CD4-positive, alpha-beta T cell (primary cell): ENCODE measurements around the gene ATP2B3. TPM values are rescaled to one million over a fixed set of nuclear protein-coding genes. Genes with fewer than 3 reads are reported as not detected.

Source experiments
- ATAC-seq: fragments of 200-7000 bp; cut with Tn5 transposase; one replicate; pipeline ENCODE4 v1.10.0; 2022; ENCODE audit warnings: mild to moderate bottlenecking; ENCODE audit not compliant: poor library complexity
- CTCF ChIA-PET: fragments of 350-600 bp; sonication (Branson Sonifier 250); formaldehyde crosslinking; loops from one replicate; lab custom pipeline; 2021; ENCODE audit warnings: antibody characterized with exemption, inconsistent platforms; lab: Charles Lee
- POLR2A ChIA-PET: fragments of 350-600 bp; sonication (Branson Sonifier 250); formaldehyde crosslinking; loops from one replicate; lab custom pipeline; 2021; ENCODE audit warnings: antibody characterized with exemption, inconsistent platforms; lab: Charles Lee
- DNase-seq, 14 experiments: peaks; one replicate each; pipeline ENCODE4 v3.0.0-alpha.2; 2013 to 2020; ENCODE audit warnings: mixed read lengths in 2 of 14
- H3K27ac ChIP-seq, 2 donors: one replicate each; pipeline versions ENCODE4 v1.5.1 to v1.7.0; 2013; ENCODE audit warnings: low read length in 2 of 2, low read depth in 1 of 2, mild to moderate bottlenecking in 1 of 2
- H3K27me3 ChIP-seq, 2 experiments: 1 replicate in 1 of 2; 2 replicates in 1 of 2; pipeline versions ENCODE4 v1.6.1 to v1.7.0; 2013; ENCODE audit warnings: low read length in 2 of 2, control low read depth in 1 of 2, mild to moderate bottlenecking in 1 of 2, moderate library complexity in 1 of 2; ENCODE audit not compliant: insufficient read depth in 2 of 2, control insufficient read depth in 1 of 2
- H3K36me3 ChIP-seq: one replicate; pipeline ENCODE4 v1.6.1; 2013; ENCODE audit warnings: low read length, control low read depth; ENCODE audit not compliant: insufficient read depth
- H3K4me1 ChIP-seq: one replicate; pipeline ENCODE4 v1.6.1; 2013; ENCODE audit warnings: low read length, control low read depth; ENCODE audit not compliant: insufficient read depth
- H3K4me3 ChIP-seq: one replicate; pipeline ENCODE4 v1.5.1; 2013; ENCODE audit warnings: mild to moderate bottlenecking, low read length, moderate library complexity
- H3K9me3 ChIP-seq, 2 experiments: 1 replicate in 1 of 2; 2 replicates in 1 of 2; pipeline versions ENCODE4 v1.6.1 to v1.7.0; 2013; ENCODE audit warnings: low read length in 2 of 2, mild to moderate bottlenecking in 2 of 2, control low read depth in 1 of 2, moderate library complexity in 1 of 2; ENCODE audit not compliant: control insufficient read depth in 1 of 2, insufficient read depth in 1 of 2
- H3K27ac Mint-ChIP-seq: one replicate; pipeline ENCODE4 v1.8.0; 2020; ENCODE audit warnings: mixed read lengths
- H3K27me3 Mint-ChIP-seq: one replicate; pipeline ENCODE4 v1.8.0; 2021; ENCODE audit warnings: mixed read lengths
- H3K36me3 Mint-ChIP-seq: one replicate; pipeline ENCODE4 v1.8.0; 2021; ENCODE audit warnings: low read depth, mixed read lengths
- H3K4me1 Mint-ChIP-seq: one replicate; pipeline ENCODE4 v1.8.0; 2021; ENCODE audit warnings: low read depth, mixed read lengths
- H3K4me3 Mint-ChIP-seq: one replicate; pipeline ENCODE4 v1.8.0; 2020; ENCODE audit warnings: mild to moderate bottlenecking, mixed read lengths
- H3K9me3 Mint-ChIP-seq: one replicate; pipeline ENCODE4 v1.8.0; 2020; ENCODE audit warnings: mixed read lengths
- CTCF ChIP-seq: fragments of 200-600 bp; IDR thresholded peaks from one replicate; pipeline ENCODE4 v1.8.0; 2022; ENCODE audit warnings: antibody characterized with exemption, mild to moderate bottlenecking
- intact Hi-C, 2 experiments: fragments of 100-400 bp; cut with DNase I in 1 of 2; cut with micrococcal nuclease in 1 of 2; formaldehyde crosslinking; loops; one replicate each; pipeline versions ENCODE4 v1.15.1 to v1.9.0; 2023 to 2025; cut with DNase I, micrococcal nuclease
- total RNA-seq, 174 experiments: library from RNA in 2 of 174; stranded (reverse) in 2 of 174; gene quantifications; one replicate each; pipeline ENCODE4 v1.2.3 and lab custom pipeline; 2021 to 2026

The ATP2B3 gene
- total RNA-seq, 2 experiments from 2014 or later: not detected

- Histone ChIP-seq H3K9me3 (no peaks in the 10 kb centered on the region), H3K4me1 (peaks cover under 1% of the 10 kb centered on the region), H3K4me3 (no peak overlapping the region), H3K27ac (no peak overlapping the region), H3K27me3 (no peaks in the 10 kb centered on the region), H3K36me3 (no peaks in the 10 kb centered on the region)
- intact Hi-C loops: no loop called here
- ATAC-seq (no peak), DNase-seq (no peak)
- TF ChIP-seq CTCF: no peak
- ChIA-PET POLR2A (no interaction called here), CTCF (no interaction called here)
- no peaks in the 10 kb centered on the region for H3K4me1 Mint-ChIP-seq
- no peak overlapping the region for H3K27ac Mint-ChIP-seq
- no peaks in the 10 kb centered on the region for H3K36me3 Mint-ChIP-seq
- no peak overlapping the region for H3K4me3 Mint-ChIP-seq
- H3K27me3 Mint-ChIP-seq: no peaks in the 10 kb centered on the region
- no peaks in the 10 kb centered on the region for H3K9me3 Mint-ChIP-seq
Measured at GRCh38 chrX:153560000-153560399, 42.6 kb downstream of the ATP2B3 start.

- no peak for TF ChIP-seq CTCF
- no peaks in the 10 kb centered on the region for H3K27me3 ChIP-seq
- intact Hi-C loops: no loop called here
- Mint-ChIP-seq H3K36me3 (no peaks in the 10 kb centered on the region), H3K27me3 (no peaks in the 10 kb centered on the region), H3K4me1 (no peaks in the 10 kb centered on the region), H3K27ac (no peak overlapping the region), H3K4me3 (no peak overlapping the region), H3K9me3 (no peaks in the 10 kb centered on the region)
- no peaks in the 10 kb centered on the region for H3K36me3 ChIP-seq
- POLR2A ChIA-PET: no interaction called here
- no peak overlapping the region for H3K4me3 ChIP-seq
- no peak overlapping the region for H3K27ac ChIP-seq
- no peak for DNase-seq
- CTCF ChIA-PET: no interaction called here
- ATAC-seq: no peak
- no peaks in the 10 kb centered on the region for H3K9me3 ChIP-seq
- H3K4me1 ChIP-seq: no peaks in the 10 kb centered on the region
Measured at GRCh38 chrX:153560466-153560865, 43.0 kb downstream of the ATP2B3 start.

GRCh38 chrX:153561337-153561736, 43.9 kb downstream of the ATP2B3 start:
- Mint-ChIP-seq H3K36me3 (no peaks in the 10 kb centered on the region), H3K27ac (no peak overlapping the region), H3K4me1 (no peaks in the 10 kb centered on the region), H3K4me3 (no peak overlapping the region), H3K27me3 (no peaks in the 10 kb centered on the region), H3K9me3 (no peaks in the 10 kb centered on the region)
- Histone ChIP-seq H3K9me3 (no peaks in the 10 kb centered on the region), H3K27me3 (no peaks in the 10 kb centered on the region), H3K4me3 (no peak overlapping the region), H3K36me3 (no peaks in the 10 kb centered on the region), H3K4me1 (no peaks in the 10 kb centered on the region), H3K27ac (no peak overlapping the region)
- DNase-seq (no peak), ATAC-seq (no peak)
- no peak for TF ChIP-seq CTCF
- intact Hi-C loops: no loop called here
- ChIA-PET CTCF (no interaction called here), POLR2A (no interaction called here)
